Hindlimb muscle (tissue), 1 donor: ENCODE data around the gene RIMBP2. TPM values are rescaled to one million over a fixed set of nuclear protein-coding genes. Genes with fewer than 3 reads are reported as not detected.

Source experiments
- DNase-seq: peaks from one replicate; pipeline ENCODE4 v3.0.0-alpha.2; 2013
- polyA plus RNA-seq: library from polyadenylated mRNA; unstranded; fragments of 120-200 nt; gene quantifications from one replicate; pipeline ENCODE4 v1.2.1, GENCODE V29; 2013; ENCODE audit not compliant: insufficient read length

RIMBP2 gene
- polyA plus RNA-seq, 1 donor = 0.75 TPM

DNA sequence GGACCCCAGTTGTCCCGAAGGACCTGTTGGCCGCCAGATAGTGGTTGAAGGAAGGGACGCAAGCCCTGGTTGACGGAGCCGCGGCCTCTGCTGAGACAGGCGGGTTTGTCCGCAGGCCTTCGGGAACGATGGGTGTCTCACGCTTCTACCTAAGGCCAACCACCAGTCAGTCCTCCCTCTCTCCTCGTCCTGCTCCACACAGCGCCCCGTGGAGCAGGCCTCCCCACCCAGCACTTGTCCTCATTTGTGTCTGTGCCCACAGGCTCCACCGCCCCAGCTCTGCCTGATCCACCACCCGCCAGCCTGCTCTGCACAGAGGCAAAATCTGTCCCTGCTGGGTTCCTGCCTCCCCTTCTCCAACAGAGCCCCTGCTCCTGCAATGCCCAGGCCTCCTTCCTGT, 41.0 kb downstream of the RIMBP2 start:
- DNase-seq = no peak

- DNase-seq = no peak
Observed at GRCh38 chr12:130674676-130675075, 41.4 kb downstream of the RIMBP2 start.

DNA sequence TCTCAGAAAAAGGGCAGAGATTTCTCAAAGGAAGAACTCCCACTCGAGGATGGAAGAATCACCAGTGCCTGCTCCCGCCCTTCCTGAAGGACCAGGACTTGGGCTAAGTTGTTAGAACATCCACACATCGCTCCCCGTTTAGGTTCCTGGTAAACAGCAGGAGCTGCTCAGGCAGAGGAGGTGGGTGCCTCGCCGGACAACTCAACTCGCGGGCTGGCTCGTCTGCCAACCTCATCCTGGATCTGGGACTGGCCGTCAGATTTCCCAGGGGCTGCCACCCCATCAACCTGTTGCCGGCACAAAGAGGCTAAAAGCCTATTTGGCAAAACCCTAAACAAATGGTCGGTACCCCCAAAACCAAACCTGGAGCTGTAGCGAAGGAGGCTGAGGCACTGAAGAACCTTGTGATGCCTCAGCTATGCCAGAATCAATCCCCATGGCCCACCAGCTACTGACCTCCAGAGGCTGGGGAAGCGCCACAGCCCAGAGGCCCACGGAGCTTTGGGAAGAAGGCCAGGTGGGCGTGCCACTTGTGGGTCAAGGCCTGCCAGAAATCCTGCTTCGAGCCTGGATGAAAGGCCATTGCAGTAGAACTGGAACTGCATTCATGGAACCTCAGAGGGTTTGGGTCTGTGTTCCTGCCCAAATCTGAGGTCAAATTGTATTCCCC, 42.9 kb downstream of the RIMBP2 start:
- DNase-seq = no peak

GRCh38 chr12:130672089-130672820, 43.8 kb downstream of the RIMBP2 start:
- no peak for DNase-seq

DNA sequence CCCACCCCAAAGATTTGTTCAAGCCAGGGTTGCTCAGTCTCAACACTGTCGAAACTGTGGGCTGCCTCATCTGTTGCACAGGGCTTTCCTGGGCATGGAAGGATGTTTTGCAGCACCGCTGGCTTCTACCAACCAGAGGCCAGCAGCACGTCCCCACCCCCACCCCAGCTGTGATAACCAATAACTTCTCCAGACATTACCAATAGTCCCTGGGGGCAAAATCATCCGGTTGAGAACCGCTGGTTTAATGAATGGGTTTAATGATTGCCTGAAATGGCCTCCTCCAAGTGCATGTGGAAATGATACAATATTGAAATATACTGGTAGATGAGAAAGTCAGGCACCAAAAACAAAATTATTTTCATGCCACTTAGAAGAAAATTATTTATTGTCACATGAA, 44.5 kb downstream of the RIMBP2 start:
- no peak for DNase-seq

DNA sequence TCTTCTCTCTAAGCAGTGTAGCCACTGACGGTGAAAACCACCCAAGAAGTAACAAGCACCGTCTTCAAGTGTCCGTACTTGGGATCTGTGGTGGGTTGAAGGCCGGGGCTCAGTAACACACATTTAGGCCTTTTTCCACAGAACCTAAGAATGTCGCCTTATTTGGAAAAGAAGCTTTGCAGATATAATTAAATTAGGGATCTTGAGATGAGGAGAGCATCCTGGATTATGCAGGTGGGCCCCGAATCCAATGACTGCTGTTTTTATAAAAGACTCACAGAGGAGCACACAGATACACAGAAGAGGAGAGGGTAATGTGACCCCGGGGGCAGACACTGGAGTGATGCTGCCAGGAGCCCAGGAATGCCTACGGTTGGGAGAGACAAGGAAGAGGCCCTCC, 46.3 kb downstream of the RIMBP2 start:
- no peak for DNase-seq

- no peak for DNase-seq
Observed at GRCh38 chr12:130669205-130669557, 46.9 kb downstream of the RIMBP2 start.

DNA sequence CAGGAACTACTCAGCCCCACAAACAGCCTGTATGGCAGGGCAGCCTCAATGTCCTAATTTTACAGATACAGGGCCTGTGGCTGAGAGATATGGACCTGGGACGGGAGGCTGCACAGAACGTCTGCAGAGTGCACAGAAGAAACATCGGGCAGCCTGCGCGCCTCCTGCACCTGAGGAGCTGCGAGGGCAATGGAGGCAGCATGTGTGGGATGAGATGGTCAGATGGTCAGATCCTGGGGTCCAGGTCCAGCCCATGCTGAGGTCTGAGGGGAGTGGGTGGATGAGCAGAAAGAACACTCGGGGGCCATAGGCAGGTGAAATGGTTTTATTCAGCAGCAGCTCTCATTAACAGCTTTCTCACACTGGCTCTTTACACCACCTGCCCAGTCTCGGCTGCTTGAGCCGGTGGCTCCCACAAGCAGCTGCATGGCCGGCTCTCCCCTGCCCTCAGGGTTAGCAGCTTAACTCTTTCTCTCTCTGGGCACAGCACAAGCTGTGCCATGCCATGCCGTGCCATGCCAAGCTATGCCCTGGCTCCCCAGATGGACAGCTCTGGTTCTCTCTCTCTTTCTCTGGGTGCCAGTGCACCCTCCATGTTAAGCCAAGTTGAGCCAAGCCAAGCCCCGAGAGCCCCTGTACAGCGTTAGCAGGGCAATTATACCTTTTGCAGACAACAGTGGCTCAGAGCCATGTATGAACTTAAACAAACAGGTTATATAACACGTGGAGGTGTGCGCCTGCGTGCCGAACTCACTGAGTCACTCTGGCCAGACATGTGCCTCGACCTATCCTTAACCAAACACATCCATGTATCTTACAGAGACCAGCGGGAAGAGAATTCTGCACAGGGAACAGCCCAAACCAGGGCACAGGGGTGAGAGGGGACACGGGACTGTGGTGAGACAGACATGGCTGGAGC, 47.6 kb downstream of the RIMBP2 start:
- no peak for DNase-seq

GRCh38 chr12:130667421-130667960, 48.6 kb downstream of the RIMBP2 start:
- no peak for DNase-seq

DNA sequence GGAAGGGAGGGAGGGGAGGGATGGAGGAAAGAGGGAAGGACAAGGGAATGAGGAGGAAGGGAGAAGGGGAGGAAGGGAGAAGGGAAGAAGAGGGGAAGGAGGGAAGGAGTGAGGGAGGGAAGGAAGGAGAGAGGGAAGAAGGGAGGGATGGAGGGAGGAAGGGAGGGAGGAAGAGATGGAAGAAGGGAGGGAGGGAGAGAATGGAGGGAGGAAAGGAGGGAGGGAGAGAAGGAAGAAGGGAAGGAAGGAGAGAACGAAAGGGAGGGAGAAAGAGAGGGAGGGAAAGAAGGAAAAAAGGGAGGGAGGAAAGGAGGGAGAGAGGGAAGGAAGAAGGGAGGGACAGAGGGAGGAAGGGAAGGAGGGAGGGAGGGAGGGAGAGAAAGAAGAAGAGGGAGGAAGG, 49.5 kb downstream of the RIMBP2 start:
- no peak for DNase-seq

GRCh38 chr12:130665753-130666152, 50.3 kb downstream of the RIMBP2 start:
- DNase-seq = no peak

DNA sequence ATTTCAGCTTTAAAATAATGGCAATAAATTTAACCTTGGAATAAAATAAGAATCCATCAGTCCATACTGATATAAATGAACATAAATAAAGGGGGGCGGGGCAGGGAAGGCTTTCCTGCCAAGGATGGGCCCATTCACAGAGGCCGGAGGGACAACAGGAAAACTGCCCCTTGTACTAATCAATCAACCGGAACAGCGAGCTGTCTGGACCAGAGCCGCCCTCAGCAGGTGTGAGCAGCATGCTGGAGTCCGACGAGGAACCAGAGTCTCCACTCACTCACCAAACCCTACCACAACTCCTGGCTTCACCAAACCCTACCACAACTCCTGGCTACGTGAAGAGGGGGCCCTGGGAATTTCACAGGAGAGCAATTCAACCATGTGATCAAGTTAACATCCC, 51.3 kb downstream of the RIMBP2 start:
- no peak for DNase-seq

DNA sequence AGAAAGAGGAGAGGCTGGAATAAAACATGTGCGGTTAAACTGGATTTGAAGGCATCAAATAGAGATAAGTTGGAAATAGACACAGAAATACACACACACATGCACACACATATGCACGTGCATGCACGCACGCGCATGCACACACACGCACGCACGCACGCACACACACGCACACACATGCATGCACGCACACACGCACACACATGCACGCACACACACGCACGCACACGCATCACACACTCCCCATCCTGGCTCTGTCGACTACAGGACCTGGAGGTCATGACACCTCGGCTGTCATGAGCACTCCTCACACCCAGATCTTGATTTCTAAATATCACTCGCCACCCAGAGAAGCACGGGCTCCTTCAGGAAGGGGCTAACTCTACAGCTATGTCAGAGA, 51.8 kb downstream of the RIMBP2 start:
- no peak for DNase-seq

DNA sequence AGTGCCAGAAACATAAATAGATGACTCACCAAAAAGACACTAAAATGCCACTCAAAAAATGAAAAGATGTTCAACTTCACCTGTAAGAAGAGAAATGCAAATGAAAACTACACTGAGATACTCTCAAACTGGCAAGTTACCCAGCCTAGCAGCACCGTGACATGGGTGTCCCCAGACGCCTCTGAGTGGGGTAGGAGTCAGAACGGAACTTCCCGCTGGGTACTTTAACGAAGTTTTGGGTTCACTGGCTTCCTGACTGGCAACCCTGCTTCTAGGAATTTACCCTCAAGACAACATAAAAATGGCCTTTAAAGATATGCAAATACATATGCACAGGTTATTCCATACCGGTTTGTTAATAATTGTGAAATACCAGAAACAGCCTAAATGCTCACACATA, 52.6 kb downstream of the RIMBP2 start:
- DNase-seq = no peak

DNA sequence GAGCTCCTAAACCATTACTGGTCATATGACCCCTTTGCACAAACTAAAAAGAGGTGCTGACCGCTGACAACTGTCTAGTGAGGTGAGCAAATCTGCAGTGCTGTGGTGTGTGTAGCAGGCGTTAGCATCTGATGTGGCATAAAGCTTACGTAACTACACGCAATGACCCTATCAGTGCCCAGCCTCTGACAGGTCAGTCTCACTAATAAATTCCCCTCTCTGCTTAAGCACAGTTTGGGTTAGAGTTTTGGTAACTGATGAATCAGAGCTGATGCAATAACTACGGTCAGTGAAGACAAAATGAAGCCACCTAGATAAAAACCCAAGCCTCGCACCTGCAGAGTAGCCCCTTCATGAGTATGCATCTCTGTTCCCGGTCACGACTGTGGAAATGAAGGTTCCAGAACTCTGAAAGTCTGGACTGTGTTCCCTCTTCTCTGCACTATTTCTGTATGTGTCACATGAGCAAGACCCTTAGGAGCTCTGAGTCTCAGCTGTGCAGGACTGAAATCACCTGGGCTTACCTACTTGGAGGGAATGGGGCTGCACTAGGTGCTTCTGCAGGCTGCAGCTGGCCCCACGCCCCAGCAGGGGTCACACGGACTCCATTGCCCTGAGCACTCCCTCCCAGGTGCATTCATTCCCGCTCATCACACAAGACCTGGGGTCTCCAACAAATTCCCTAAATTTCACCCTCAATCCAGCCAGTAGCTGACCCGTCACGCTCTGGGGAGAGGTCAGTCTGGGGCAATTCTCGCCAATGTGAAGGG, 54.4 kb downstream of the RIMBP2 start:
- no peak for DNase-seq

- DNase-seq = no peak
Observed at GRCh38 chr12:130661059-130661458, 55.0 kb downstream of the RIMBP2 start.

DNA sequence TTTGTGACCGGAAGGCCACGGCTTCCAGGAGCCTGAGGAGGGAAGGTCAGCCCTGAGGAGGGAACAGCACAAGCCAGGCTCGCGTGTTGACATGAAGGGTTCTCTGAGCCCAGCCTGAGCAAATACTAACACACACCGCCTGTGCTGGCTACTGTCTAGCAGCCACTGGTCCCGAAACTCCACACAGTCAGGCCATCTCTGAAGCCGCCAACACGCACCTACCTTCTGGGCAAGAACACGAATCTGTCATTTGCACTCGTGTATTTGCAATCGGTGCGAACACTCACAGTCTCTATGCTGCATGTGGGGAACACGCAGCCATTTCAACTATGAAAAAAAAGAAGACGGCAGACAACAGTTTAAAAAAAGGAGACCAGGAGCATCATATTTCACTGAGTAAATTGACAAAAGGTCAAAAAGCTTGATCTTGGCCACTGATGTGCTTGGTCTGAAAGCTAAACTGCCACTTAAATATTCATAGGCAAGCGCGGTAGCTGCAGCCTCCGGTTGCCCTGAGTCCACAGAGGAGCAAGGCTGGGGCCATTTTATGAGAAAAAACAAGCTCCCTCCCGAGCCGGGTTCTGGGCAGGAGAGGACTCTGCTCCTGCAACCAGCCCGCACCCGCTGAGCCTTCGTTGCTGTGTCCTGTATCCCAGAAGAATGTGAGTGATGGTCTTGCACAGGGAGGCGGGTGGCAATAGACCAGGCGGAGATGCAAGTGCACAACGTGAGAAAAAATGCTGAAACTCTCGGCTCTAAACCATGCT, 57.8 kb downstream of the RIMBP2 start:
- DNase-seq = no peak

DNA sequence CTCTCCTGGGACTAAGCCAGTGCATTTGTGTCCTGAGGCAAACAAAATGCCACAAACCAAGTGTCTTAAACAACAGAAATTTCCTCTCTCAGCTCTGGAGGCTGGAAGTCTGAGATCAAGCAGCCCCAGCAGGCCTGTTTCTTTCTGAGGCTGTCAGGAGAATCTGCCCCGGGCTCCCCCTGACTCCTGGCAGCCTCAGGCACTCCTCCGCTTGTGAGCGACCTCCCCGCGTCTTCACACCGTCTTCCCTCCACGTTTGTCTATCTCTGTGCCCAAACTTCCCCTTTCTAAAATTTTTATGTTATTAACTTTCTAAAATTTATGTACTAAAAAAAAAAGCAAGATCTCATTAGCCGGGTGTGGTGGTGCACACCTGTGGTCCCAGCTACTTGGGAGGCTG, 59.7 kb downstream of the RIMBP2 start:
- DNase-seq = no peak

- no peak for DNase-seq
Observed at GRCh38 chr12:130655881-130656280, 60.2 kb downstream of the RIMBP2 start.

- no peak for DNase-seq
Observed at GRCh38 chr12:130655010-130655409, 61.1 kb downstream of the RIMBP2 start.

DNA sequence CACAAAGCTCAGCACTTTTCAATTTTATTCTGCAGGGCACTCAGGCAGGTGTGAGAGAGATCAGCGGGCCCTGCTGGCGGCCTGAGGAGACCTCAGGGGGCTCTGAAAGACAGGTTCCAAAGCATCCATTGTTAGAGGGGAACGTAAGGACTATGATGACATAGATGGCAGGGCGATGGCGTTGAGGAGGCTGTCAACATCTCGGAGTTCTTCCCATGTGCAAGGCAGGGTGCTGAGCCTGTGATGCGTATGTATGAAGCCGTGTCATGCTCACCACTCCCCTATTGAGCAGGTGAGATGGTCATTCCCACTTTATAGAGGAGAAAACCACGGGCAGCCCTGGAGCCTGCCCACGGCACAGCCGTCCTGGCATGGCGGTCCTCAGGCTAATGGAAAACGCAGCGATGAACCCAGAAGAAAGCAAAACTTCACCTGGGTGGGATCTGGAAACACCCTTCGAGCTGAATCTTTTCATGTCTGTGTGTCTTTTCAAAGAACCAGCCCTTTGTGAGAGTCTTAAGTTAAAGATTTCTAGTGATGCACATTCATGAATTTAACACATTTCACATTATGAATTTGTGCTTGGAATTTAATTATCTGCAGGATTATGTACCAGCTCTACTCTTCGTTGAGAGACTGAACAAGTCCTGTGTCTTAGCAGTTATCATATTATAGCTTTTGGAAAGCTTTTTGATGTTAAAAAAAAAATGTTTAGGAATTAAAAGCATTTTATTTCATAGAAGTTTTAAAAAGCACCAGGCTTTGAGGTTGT, 64.7 kb downstream of the RIMBP2 start:
- DNase-seq = no peak
